HCT116 (cell line): ENCODE results near the gene GCDH. TPM values are rescaled to one million over a fixed set of nuclear protein-coding genes. Genes with fewer than 3 reads are reported as not detected.

Experiments
- ATAC-seq: fragments of 200-7000 bp; cut with Tn5 transposase; 2 replicates; pipeline ENCODE4 v1.9.1; 2020; ENCODE audit warnings: mild to moderate bottlenecking, moderate library complexity
- BruUV-seq: library from RNA; stranded (reverse); fragments of 400-500 nt; replicated peaks from 2 replicates; lab custom pipeline; 2021; lab: Mats Ljungman, UMichigan
- CTCF ChIA-PET: fragments of 300-600 bp; sonication (Branson Sonifier 250); formaldehyde crosslinking; loops from one replicate; lab custom pipeline; 2021; ENCODE audit warnings: antibody characterized with exemption; lab: Charles Lee
- POLR2A ChIA-PET: fragments of 300-600, 350-600 bp; sonication (Branson Sonifier 250); formaldehyde crosslinking; loops from one replicate; lab custom pipeline; 2021; ENCODE audit warnings: antibody characterized with exemption; lab: Charles Lee
- RAD21 ChIA-PET, 2 experiments: fragments of 300-600 bp; sonication (Branson Sonifier 250); formaldehyde crosslinking; loops; one replicate each; lab custom pipeline; 2023; ENCODE audit warnings: low total read pairs in 2 of 2; ENCODE audit not compliant: uncharacterized antibody in 2 of 2, unreplicated experiment in 2 of 2, low non-redundant PET in 1 of 2; lab: Charles Lee
- DNase-seq: peaks from one replicate; pipeline ENCODE4 v3.0.0-alpha.2; 2010; ENCODE audit warnings: low read depth, low spot score
- H2AFZ ChIP-seq: fragments of 200-600 bp; shearing (Covaris generic), sonication (generic); 2 replicates; pipeline ENCODE4 v1.6.1; 2017; ENCODE audit warnings: low read depth, mixed run types, mixed read lengths, antibody characterized with exemption, low read length; ENCODE audit not compliant: poor library complexity, severe bottlenecking
- H3K27ac ChIP-seq: 2 replicates; pipeline ENCODE4 v1.5.1; 2012; ENCODE audit warnings: low read depth, low read length
- H3K27me3 ChIP-seq: fragments of 200-600 bp; sonication (generic); 2 replicates; pipeline ENCODE4 v1.6.1; 2016; ENCODE audit warnings: mixed run types, low read length, mixed read lengths; ENCODE audit not compliant: insufficient read depth
- H3K36me3 ChIP-seq, 2 experiments: fragments of 200-500 bp in 1 of 2; fragments of 200-600 bp in 1 of 2; sonication (Bioruptor generic) in 1 of 2; sonication (generic) in 1 of 2; 2 replicates each; pipeline versions ENCODE4 v1.5.1 to v1.6.1; 2014 to 2016; ENCODE audit warnings: low read length in 2 of 2, inconsistent platforms in 1 of 2, mixed read lengths in 1 of 2, mixed run types in 1 of 2; ENCODE audit not compliant: insufficient read depth in 2 of 2, control insufficient read depth in 1 of 2
- H3K4me1 ChIP-seq, 2 experiments: fragments of 200-600 bp in 1 of 2; sonication (generic) in 1 of 2; 2 replicates each; pipeline versions ENCODE4 v1.5.1 to v1.6.1; 2012 to 2017; ENCODE audit warnings: low read length in 2 of 2, inconsistent platforms in 1 of 2, mild to moderate bottlenecking in 1 of 2, mixed read lengths in 1 of 2, mixed run types in 1 of 2, moderate library complexity in 1 of 2; ENCODE audit not compliant: insufficient read depth in 2 of 2, control insufficient read depth in 1 of 2
- H3K4me2 ChIP-seq: fragments of 200-600 bp; sonication (generic); 2 replicates; pipeline ENCODE4 v1.6.1; 2017; ENCODE audit warnings: mixed run types, low read length, mixed read lengths
- H3K4me3 ChIP-seq, 2 experiments: fragments of 200-600 bp in 1 of 2; sonication (generic) in 1 of 2; replicated peaks in 1 of 2; 2 replicates each; pipeline ENCODE4 v1.5.1; 2011 to 2016; ENCODE audit warnings: low read length in 2 of 2, control low read depth in 1 of 2, low read depth in 1 of 2, mild to moderate bottlenecking in 1 of 2, mixed read lengths in 1 of 2, mixed run types in 1 of 2
- H3K79me2 ChIP-seq: fragments of 200-600 bp; sonication (generic); 2 replicates; pipeline ENCODE4 v1.6.1; 2017; ENCODE audit warnings: mild to moderate bottlenecking, mixed run types, low read length, moderate library complexity, mixed read lengths; ENCODE audit not compliant: insufficient read depth
- H3K9ac ChIP-seq: fragments of 200-600 bp; sonication (generic); 2 replicates; pipeline ENCODE4 v1.6.1; 2016; ENCODE audit warnings: low read length, mixed read lengths
- H3K9me2 ChIP-seq: fragments of 200-600 bp; sonication (generic), shearing (Covaris generic); 2 replicates; pipeline ENCODE4 v1.6.1; 2017; ENCODE audit warnings: mixed run types, mild to moderate bottlenecking, moderate library complexity; ENCODE audit not compliant: insufficient read depth
- H3K9me3 ChIP-seq, 2 experiments: fragments of 200-500 bp in 1 of 2; fragments of 200-600 bp in 1 of 2; sonication (Bioruptor generic) in 1 of 2; sonication (generic) in 1 of 2; 2 replicates each; pipeline ENCODE4 v1.6.1; 2014 to 2017; ENCODE audit warnings: low read length in 2 of 2, mixed read lengths in 2 of 2, inconsistent platforms in 1 of 2, low read depth in 1 of 2, mild to moderate bottlenecking in 1 of 2, mixed run types in 1 of 2, moderate library complexity in 1 of 2; ENCODE audit not compliant: control insufficient read depth in 1 of 2, insufficient read depth in 1 of 2
- H4K20me1 ChIP-seq: fragments of 200-600 bp; sonication (generic), shearing (Covaris generic); 2 replicates; pipeline ENCODE4 v1.6.1; 2017; ENCODE audit warnings: mixed run types, mild to moderate bottlenecking, moderate library complexity; ENCODE audit not compliant: insufficient read depth
- CBX3 ChIP-seq: IDR thresholded peaks from 2 replicates; pipeline ENCODE4 v1.6.1; 2012; ENCODE audit warnings: low read depth
- EZH2 ChIP-seq: fragments of 200-600 bp; sonication (generic); IDR thresholded peaks from 2 replicates; pipeline ENCODE4 v1.6.1; 2017; ENCODE audit warnings: antibody characterized with exemption, mixed run types
- FOSL1 ChIP-seq: IDR thresholded peaks from 2 replicates; pipeline ENCODE4 v1.6.1; 2012; ENCODE audit warnings: low read depth
- JUND ChIP-seq: IDR thresholded peaks from 2 replicates; pipeline ENCODE4 v1.6.1; 2012
- POLR2A ChIP-seq: IDR thresholded peaks from 2 replicates; pipeline ENCODE4 v1.7.0; 2011; ENCODE audit warnings: borderline replicate concordance; ENCODE audit not compliant: insufficient read depth, insufficient read length; ENCODE audit errors: extremely low read depth
- POLR2AphosphoS5 ChIP-seq: IDR thresholded peaks from 2 replicates; pipeline ENCODE4 v1.6.1; 2011; ENCODE audit warnings: mild to moderate bottlenecking, low read depth, low read length, moderate library complexity
- SP1 ChIP-seq: IDR thresholded peaks from 2 replicates; pipeline ENCODE4 v1.6.1; 2012; ENCODE audit warnings: low read depth
- SRF ChIP-seq: IDR thresholded peaks from 2 replicates; pipeline ENCODE4 v1.6.1; 2012; ENCODE audit warnings: low read depth
- YY1 ChIP-seq: IDR thresholded peaks from 2 replicates; pipeline ENCODE4 v1.6.1; 2011; ENCODE audit warnings: low read length, low read depth, moderate library complexity, mild to moderate bottlenecking; ENCODE audit not compliant: insufficient replicate concordance; ENCODE audit errors: extremely low read depth
- ZNF274 ChIP-seq: fragments of 200-500 bp; sonication (Bioruptor generic); IDR thresholded peaks from 2 replicates; pipeline ENCODE4 v1.6.1; 2014; ENCODE audit warnings: mild to moderate bottlenecking, low read depth, low read length, inconsistent platforms
- intact Hi-C: fragments of 100-400 bp; cut with micrococcal nuclease; formaldehyde crosslinking; loops from 2 replicates; pipeline ENCODE4 v1.10.0; 2022
- total RNA-seq: library from RNA; stranded (reverse); gene quantifications from one replicate; pipeline ENCODE4 v1.2.1, GENCODE V29; 2021; ENCODE audit not compliant: unreplicated experiment
- TF ChIP-seq, protein P1 (sequence below): IDR thresholded peaks from 2 replicates; pipeline ENCODE4 v1.6.1; 2011; ENCODE audit warnings: mild to moderate bottlenecking, low read length, moderate library complexity; ENCODE audit not compliant: insufficient replicate concordance; ENCODE audit errors: extremely low read depth
- TF ChIP-seq, protein P2 (sequence below): IDR thresholded peaks from 2 replicates; pipeline ENCODE4 v1.6.1; 2012

Gene GCDH
- total RNA-seq, 1 experiment from 2014 or later = 23.2 TPM

DNA sequence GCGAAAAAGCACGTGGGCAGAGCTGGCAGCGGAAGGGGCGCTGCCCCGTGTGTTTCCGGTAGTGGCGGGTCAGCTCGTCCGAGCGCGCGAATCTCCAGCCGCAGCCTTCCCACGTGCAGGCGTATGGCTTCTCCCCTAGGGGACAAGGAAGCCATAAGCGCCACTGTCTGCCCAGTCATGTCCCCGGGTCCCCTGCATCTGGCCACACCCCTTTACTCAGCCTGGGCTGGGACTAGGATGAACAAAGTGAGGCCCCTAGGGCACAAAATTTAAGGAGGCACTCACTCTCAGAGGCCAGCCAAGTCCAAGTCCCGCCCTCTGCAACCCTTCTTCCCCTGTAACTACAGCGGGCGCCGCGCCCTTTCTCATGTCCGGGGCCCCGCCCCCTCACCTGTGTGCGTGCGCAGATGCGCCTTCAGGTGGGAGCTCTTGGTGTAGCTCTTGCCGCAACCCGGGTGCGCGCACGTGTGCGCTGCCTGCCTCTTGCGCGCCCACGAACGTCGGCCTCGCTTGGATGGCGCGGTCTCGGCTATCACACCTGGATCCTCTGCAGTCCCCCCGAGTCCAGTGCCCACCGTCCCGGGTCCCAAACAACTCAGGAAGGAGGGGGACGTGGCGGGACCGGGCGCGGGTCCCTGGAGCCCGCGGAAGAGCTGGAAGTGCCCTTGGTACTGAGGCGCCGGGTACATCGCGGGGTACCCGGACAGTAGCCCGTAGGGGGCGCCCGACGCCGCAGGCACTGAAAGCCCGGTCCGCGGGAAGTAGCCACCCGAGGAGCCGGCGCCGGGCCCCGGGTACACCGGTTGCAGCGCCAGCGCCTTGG is 5.8 kb upstream of the GCDH start:
- Histone ChIP-seq H3K9ac (no peak overlapping the region), H4K20me1 (no peaks in the 10 kb centered on the region), H3K9me2 (no peaks in the 10 kb centered on the region), H2AFZ (no peak overlapping the region), H3K4me3 (no peak overlapping the region), H3K79me2 (no peaks in the 10 kb centered on the region), H3K4me1 (peaks cover 5 to 15% of the 10 kb centered on the region in 2 experiments; a peak in 3 of 4 replicates), H3K9me3 (peaks cover 0 to 14% of the 10 kb centered on the region in 2 experiments; a peak in 2 of 4 replicates), H3K27me3 (no peaks in the 10 kb centered on the region), H3K27ac (no peak overlapping the region), H3K4me2 (no peak overlapping the region), H3K36me3 (no peaks in the 10 kb centered on the region)
- no TSS peak for BruUV-seq
- no peak for DNase-seq
- ChIA-PET CTCF (no interaction called here), POLR2A (no interaction called here), RAD21 (no interaction called here)
- TF ChIP-seq ZNF274 = no peak
- intact Hi-C loops = no loop called here
- ATAC-seq = no peak

GRCh38 chr19:12885749-12886650 is 5.0 kb upstream of the GCDH start:
- Histone ChIP-seq H3K27me3 (no peaks in the 10 kb centered on the region), H4K20me1 (no peaks in the 10 kb centered on the region), H2AFZ (no peak overlapping the region), H3K36me3 (no peaks in the 10 kb centered on the region), H3K9me3 (peaks cover 0 to 14% of the 10 kb centered on the region in 2 experiments; a peak in 2 of 4 replicates), H3K27ac (no peak overlapping the region), H3K79me2 (no peaks in the 10 kb centered on the region), H3K9ac (no peak overlapping the region), H3K4me1 (peaks cover 5 to 12% of the 10 kb centered on the region in 2 experiments; a peak in 3 of 4 replicates), H3K4me3 (no peak overlapping the region), H3K9me2 (no peaks in the 10 kb centered on the region), H3K4me2 (no peak overlapping the region)
- no TSS peak for BruUV-seq
- ChIA-PET CTCF (no interaction called here), RAD21 (no interaction called here), POLR2A (no interaction called here)
- intact Hi-C loops = no loop called here
- no peak for DNase-seq
- ATAC-seq = no peak
- no peak for TF ChIP-seq SRF
- TF ChIP-seq CBX3 = no peak
- no peak for TF ChIP-seq SP1
- TF ChIP-seq, protein P1, sequence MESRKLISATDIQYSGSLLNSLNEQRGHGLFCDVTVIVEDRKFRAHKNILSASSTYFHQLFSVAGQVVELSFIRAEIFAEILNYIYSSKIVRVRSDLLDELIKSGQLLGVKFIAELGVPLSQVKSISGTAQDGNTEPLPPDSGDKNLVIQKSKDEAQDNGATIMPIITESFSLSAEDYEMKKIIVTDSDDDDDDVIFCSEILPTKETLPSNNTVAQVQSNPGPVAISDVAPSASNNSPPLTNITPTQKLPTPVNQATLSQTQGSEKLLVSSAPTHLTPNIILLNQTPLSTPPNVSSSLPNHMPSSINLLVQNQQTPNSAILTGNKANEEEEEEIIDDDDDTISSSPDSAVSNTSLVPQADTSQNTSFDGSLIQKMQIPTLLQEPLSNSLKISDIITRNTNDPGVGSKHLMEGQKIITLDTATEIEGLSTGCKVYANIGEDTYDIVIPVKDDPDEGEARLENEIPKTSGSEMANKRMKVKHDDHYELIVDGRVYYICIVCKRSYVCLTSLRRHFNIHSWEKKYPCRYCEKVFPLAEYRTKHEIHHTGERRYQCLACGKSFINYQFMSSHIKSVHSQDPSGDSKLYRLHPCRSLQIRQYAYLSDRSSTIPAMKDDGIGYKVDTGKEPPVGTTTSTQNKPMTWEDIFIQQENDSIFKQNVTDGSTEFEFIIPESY = no peak
- no peak for TF ChIP-seq JUND
- no peak for TF ChIP-seq POLR2AphosphoS5
- no peak for TF ChIP-seq YY1
- no peak for TF ChIP-seq EZH2
- TF ChIP-seq, protein P2, sequence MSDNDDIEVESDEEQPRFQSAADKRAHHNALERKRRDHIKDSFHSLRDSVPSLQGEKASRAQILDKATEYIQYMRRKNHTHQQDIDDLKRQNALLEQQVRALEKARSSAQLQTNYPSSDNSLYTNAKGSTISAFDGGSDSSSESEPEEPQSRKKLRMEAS = no peak
- TF ChIP-seq FOSL1 = no peak
- no peak for TF ChIP-seq ZNF274
- no peak for TF ChIP-seq POLR2A
